ENCODE data around the gene EHD2.

GRCh38 chr19:47729468-47729798 is 16.2 kb downstream of the EHD2 start:
- no peak for TF ChIP-seq EZH2phosphoT487 (IDR thresholded peaks at IDR 0.05; ENCODE audit: insufficient read depth, low read depth)
- no peak for TF ChIP-seq EZH2 (IDR thresholded peaks at IDR 0.05; ENCODE audit: insufficient read depth, poor library complexity, severe bottlenecking)
